Coronary artery (tissue), 2 donors: Measurements from ENCODE around the gene ENTHD1.

Source experiments
- DNase-seq: peaks from one replicate; pipeline ENCODE4 v3.0.0-alpha.2; 2017; ENCODE audit warnings: low spot score
- H3K27ac ChIP-seq, 2 donors: fragments of 200-600 bp; sonication (generic); one replicate each; pipeline ENCODE4 v1.5.1; 2016 to 2019
- H3K4me3 ChIP-seq: fragments of 200-600 bp; sonication (generic); 2 replicates; pipeline ENCODE4 v1.5.1; 2016; ENCODE audit warnings: mild to moderate bottlenecking, moderate library complexity
- CTCF ChIP-seq: fragments of 200-600 bp; sonication (generic); IDR thresholded peaks from one replicate; pipeline ENCODE4 v1.5.1; 2019; ENCODE audit warnings: antibody characterized with exemption

Gene ENTHD1

GRCh38 chr22:39925273-39925672 lies 31.7 kb upstream of the ENTHD1 start:
- Histone ChIP-seq H3K27ac (no peak overlapping the region), H3K4me3 (no peak overlapping the region)
- DNase-seq, result no peak
- TF ChIP-seq CTCF, result no peak

GRCh38 chr22:39924286-39924685 lies 30.7 kb upstream of the ENTHD1 start:
- no peak for DNase-seq
- H3K4me3 ChIP-seq, result no peak overlapping the region
- H3K27ac ChIP-seq, result no peak overlapping the region
- TF ChIP-seq CTCF, result no peak

- DNase-seq, result no peak
- H3K4me3 ChIP-seq, result no peak overlapping the region
- TF ChIP-seq CTCF, result no peak
- no peak overlapping the region for H3K27ac ChIP-seq
Measured at GRCh38 chr22:39923696-39924095, 30.1 kb upstream of the ENTHD1 start.

- TF ChIP-seq CTCF, result no peak
- H3K4me3 ChIP-seq, result no peak overlapping the region
- no peak for DNase-seq
- no peak overlapping the region for H3K27ac ChIP-seq
Measured at GRCh38 chr22:39920134-39920743, 26.7 kb upstream of the ENTHD1 start.

- Histone ChIP-seq H3K27ac (no peak overlapping the region), H3K4me3 (no peak overlapping the region)
- DNase-seq, result no peak
- no peak for TF ChIP-seq CTCF
Measured at GRCh38 chr22:39917776-39918495, 24.4 kb upstream of the ENTHD1 start.

GRCh38 chr22:39917197-39917643 lies 23.7 kb upstream of the ENTHD1 start:
- no peak for TF ChIP-seq CTCF
- DNase-seq, result no peak
- H3K27ac ChIP-seq, result no peak overlapping the region
- no peak overlapping the region for H3K4me3 ChIP-seq

GRCh38 chr22:39916496-39916895 lies 22.9 kb upstream of the ENTHD1 start:
- Histone ChIP-seq H3K27ac (no peak overlapping the region), H3K4me3 (no peak overlapping the region)
- no peak for TF ChIP-seq CTCF
- DNase-seq, result no peak
